Measurements from ENCODE around the gene RAD51B. TPM values are rescaled to one million over a fixed set of nuclear protein-coding genes. Genes with fewer than 3 reads are reported as not detected.

Gene RAD51B
- total RNA-seq, 4 donors from 2014 or later = 14.0 to 16.4 (median 14.8) TPM

GRCh38 chr14:68394118-68394763 is 574.7 kb downstream of the RAD51B start:
- no peak for TF ChIP-seq POLR2A (IDR thresholded peaks at IDR 0.05)
- TF ChIP-seq CTCF (IDR thresholded peaks at IDR 0.05) = no peak
- no peaks in the 10 kb centered on the region for H3K36me3 ChIP-seq
- intact Hi-C loops (cut with DNase I) = no loop called here
- peak overlapping the region in 2 of 3 donors; percentile 0 to 14 for H3K27ac ChIP-seq
- no peaks in the 10 kb centered on the region for H3K9me3 ChIP-seq
- no peaks in the 10 kb centered on the region for H3K27me3 ChIP-seq
- 86 to 92% methylated on average over 5 to 6 of the region's 6 CpGs for WGBS, 2 donors
- H3K4me1 ChIP-seq = peaks cover 24 to 60% of the 10 kb centered on the region in 2 donors
- DNase-seq = no peak
- H3K4me3 ChIP-seq (replicated peaks in 1 of 3) = no peak overlapping the region

- H3K27ac ChIP-seq = peak overlapping the region in 2 of 3 donors; percentile 0 to 14
- TF ChIP-seq POLR2A (IDR thresholded peaks at IDR 0.05) (no peak), CTCF (IDR thresholded peaks at IDR 0.05) (no peak)
- intact Hi-C loops (cut with DNase I) = no loop called here
- 84 to 88% methylated on average over 11 of the region's 11 CpGs for WGBS, 2 donors
- no peak for DNase-seq
- H3K4me1 ChIP-seq = peaks cover 24 to 60% of the 10 kb centered on the region in 2 donors
- no peaks in the 10 kb centered on the region for H3K9me3 ChIP-seq
- H3K27me3 ChIP-seq = no peaks in the 10 kb centered on the region
- H3K4me3 ChIP-seq (replicated peaks in 1 of 3) = no peak overlapping the region
- no peaks in the 10 kb centered on the region for H3K36me3 ChIP-seq
Measured at GRCh38 chr14:68394764-68395143, 575.2 kb downstream of the RAD51B start.

- Histone ChIP-seq H3K36me3 (no peaks in the 10 kb centered on the region), H3K27me3 (no peaks in the 10 kb centered on the region), H3K4me3 (replicated peaks in 1 of 3) (no peak overlapping the region), H3K4me1 (peaks cover 21 to 68% of the 10 kb centered on the region in 2 donors), H3K9me3 (no peaks in the 10 kb centered on the region), H3K27ac (peak overlapping the region in 1 of 3 donors; percentile 14)
- no peak for DNase-seq
- intact Hi-C loops (cut with DNase I) = no loop called here
- WGBS, 2 donors = 90 to 93% methylated on average over 4 of the region's 4 CpGs
- TF ChIP-seq CTCF (IDR thresholded peaks at IDR 0.05) = no peak
- no peak for TF ChIP-seq POLR2A (IDR thresholded peaks at IDR 0.05)
Measured at GRCh38 chr14:68395604-68396003, 576.0 kb downstream of the RAD51B start.

- H3K27ac ChIP-seq = no peak overlapping the region
- peaks cover 21 to 69% of the 10 kb centered on the region in 2 donors for H3K4me1 ChIP-seq
- H3K4me3 ChIP-seq (replicated peaks in 1 of 3) = no peak overlapping the region
- intact Hi-C loops (cut with DNase I) = no loop called here
- no peaks in the 10 kb centered on the region for H3K27me3 ChIP-seq
- no peak for TF ChIP-seq CTCF (IDR thresholded peaks at IDR 0.05)
- no peak for TF ChIP-seq POLR2A (IDR thresholded peaks at IDR 0.05)
- no peaks in the 10 kb centered on the region for H3K36me3 ChIP-seq
- no peak for DNase-seq
- H3K9me3 ChIP-seq = no peaks in the 10 kb centered on the region
- 93 to 94% methylated on average over 3 of the region's 3 CpGs for WGBS, 2 donors
Measured at GRCh38 chr14:68396461-68396860, 576.9 kb downstream of the RAD51B start.

GRCh38 chr14:68397371-68397811 is 577.8 kb downstream of the RAD51B start:
- TF ChIP-seq CTCF (IDR thresholded peaks at IDR 0.05) (no peak), POLR2A (IDR thresholded peaks at IDR 0.05) (no peak)
- H3K4me3 ChIP-seq (replicated peaks in 1 of 3) = no peak overlapping the region
- peaks cover 25 to 67% of the 10 kb centered on the region in 2 donors for H3K4me1 ChIP-seq
- H3K27me3 ChIP-seq = no peaks in the 10 kb centered on the region
- 56 to 57% methylated on average over 6 of the region's 6 CpGs for WGBS, 2 donors
- H3K9me3 ChIP-seq = no peaks in the 10 kb centered on the region
- no peaks in the 10 kb centered on the region for H3K36me3 ChIP-seq
- H3K27ac ChIP-seq = peak overlapping the region in 2 of 3 donors; percentile 15 to 22
- intact Hi-C loops (cut with DNase I) = no loop called here
- peak; percentile 56 to 72 for DNase-seq

All from thyroid gland (tissue), 4 donors.